GM21717 (cell line): Measurements from ENCODE around the gene CABCOCO1.

Source experiments
- ATAC-seq: cut with Tn5 transposase; IDR thresholded peaks from one replicate; pipeline ENCODE4 v1.9.1; 2021; ENCODE audit warnings: mild to moderate bottlenecking, moderate library complexity; ENCODE audit not compliant: unreplicated experiment

Gene CABCOCO1

GRCh38 chr10:61804414-61804813 is 141.7 kb downstream of the CABCOCO1 start:
- ATAC-seq: no peak

GRCh38 chr10:61805091-61805490 is 142.4 kb downstream of the CABCOCO1 start:
- ATAC-seq: no peak

GRCh38 chr10:61810263-61810662 is 147.5 kb downstream of the CABCOCO1 start:
- no peak for ATAC-seq

GRCh38 chr10:61812052-61812721 is 149.5 kb downstream of the CABCOCO1 start:
- ATAC-seq: peak; percentile 71

- ATAC-seq: no peak
Observed at GRCh38 chr10:61812920-61813319, 150.2 kb downstream of the CABCOCO1 start.

GRCh38 chr10:61814160-61814559 is 151.4 kb downstream of the CABCOCO1 start:
- no peak for ATAC-seq

GRCh38 chr10:61815496-61815895 is 152.8 kb downstream of the CABCOCO1 start:
- ATAC-seq: no peak
